H1 (cell line): Measurements from ENCODE around the gene EPYC.

Source experiments
- BCL11A ChIP-seq, 2 experiments: IDR thresholded peaks; one replicate each; pipeline ENCODE4 v1.6.1; 2011; ENCODE audit warnings: low read depth in 2 of 2, low read length in 2 of 2, mild to moderate bottlenecking in 2 of 2
- CTCF ChIP-seq, 3 experiments: IDR thresholded peaks; 1 replicate in 2 of 3; 2 replicates in 1 of 3; pipeline versions ENCODE4 v1.5.1 to v1.6.1; 2011; ENCODE audit warnings: low read length in 3 of 3, mild to moderate bottlenecking in 3 of 3, inconsistent platforms in 2 of 3, low read depth in 1 of 3, moderate library complexity in 1 of 3; ENCODE audit not compliant: insufficient read depth in 1 of 3; ENCODE audit errors: control extremely low read depth in 1 of 3
- EP300 ChIP-seq, 2 experiments: IDR thresholded peaks; 1 replicate in 1 of 2; 2 replicates in 1 of 2; pipeline ENCODE4 v1.6.1; 2011 to 2012; ENCODE audit warnings: low read depth in 2 of 2, low read length in 2 of 2, mild to moderate bottlenecking in 2 of 2, borderline replicate concordance in 1 of 2, inconsistent platforms in 1 of 2, moderate library complexity in 1 of 2
- EZH2 ChIP-seq: fragments of 200-600 bp; sonication (generic); IDR thresholded peaks from 2 replicates; pipeline ENCODE4 v1.7.1; 2012; ENCODE audit warnings: low read depth, mild to moderate bottlenecking, moderate library complexity, low read length, inconsistent platforms; ENCODE audit not compliant: severe bottlenecking
- KDM4A ChIP-seq: IDR thresholded peaks from one replicate; pipeline ENCODE4 v1.7.1; 2012; ENCODE audit warnings: low read depth, mild to moderate bottlenecking, moderate library complexity, low read length, inconsistent platforms; ENCODE audit not compliant: severe bottlenecking
- POLR2AphosphoS5 ChIP-seq: IDR thresholded peaks from 2 replicates; pipeline ENCODE4 v1.6.1; 2011; ENCODE audit warnings: low read depth, low read length
- RAD21 ChIP-seq, 2 experiments: IDR thresholded peaks in 1 of 2; conservative IDR thresholded peaks in 1 of 2; 2 replicates each; pipeline ENCODE4 v1.6.1; 2011; ENCODE audit warnings: low read depth in 2 of 2, low read length in 2 of 2, improper control_type of control experiment in 1 of 2, inconsistent platforms in 1 of 2, mild to moderate bottlenecking in 1 of 2, moderate library complexity in 1 of 2
- SIN3A ChIP-seq, 2 experiments: IDR thresholded peaks in 1 of 2; conservative IDR thresholded peaks in 1 of 2; 2 replicates each; pipeline ENCODE4 v1.6.1; 2011 to 2012; ENCODE audit warnings: low read length in 2 of 2, improper control_type of control experiment in 1 of 2, low read depth in 1 of 2, mild to moderate bottlenecking in 1 of 2
- TAF1 ChIP-seq: IDR thresholded peaks from 2 replicates; pipeline ENCODE4 v1.6.1; 2011; ENCODE audit warnings: mild to moderate bottlenecking, low read depth, low read length
- TCF12 ChIP-seq: IDR thresholded peaks from 2 replicates; pipeline ENCODE4 v1.6.1; 2011; ENCODE audit warnings: low read depth, mild to moderate bottlenecking, low read length
- TF ChIP-seq, protein P1 (sequence below): IDR thresholded peaks from 2 replicates; pipeline ENCODE4 v1.6.1; 2012; ENCODE audit warnings: low read length, inconsistent platforms
- TF ChIP-seq, protein P2 (sequence below): IDR thresholded peaks from 2 replicates; pipeline ENCODE4 v1.6.1; 2011; ENCODE audit warnings: low read length, improper control_type of control experiment
- TF ChIP-seq, protein P3 (sequence below): IDR thresholded peaks from 2 replicates; pipeline ENCODE4 v1.6.1; 2012; ENCODE audit warnings: inconsistent platforms

GRCh38 chr12:91017043-91017442, 12.3 kb upstream of the EPYC start:
- TF ChIP-seq EZH2 (no peak), POLR2AphosphoS5 (no peak), TAF1 (no peak), TCF12 (no peak), RAD21 (IDR thresholded peaks at IDR 0.05 in 1 of 2, conservative IDR thresholded peaks at IDR 0.05 in 1 of 2; ENCODE audit: low read depth in 2 of 2, low read length in 2 of 2) (no peak), SIN3A (conservative IDR thresholded peaks at IDR 0.05 in 1 of 2, IDR thresholded peaks at IDR 0.05 in 1 of 2; ENCODE audit: low read depth in 1 of 2, low read length in 2 of 2) (no peak), CTCF (IDR thresholded peaks at IDR 0.05; ENCODE audit: control extremely low read depth in 1 of 3, insufficient read depth in 1 of 3, low read depth in 1 of 3, low read length in 3 of 3) (no peak), KDM4A (no peak), EP300 (IDR thresholded peaks at IDR 0.05; ENCODE audit: borderline replicate concordance in 1 of 2, low read depth in 2 of 2, low read length in 2 of 2) (no peak), BCL11A (IDR thresholded peaks at IDR 0.05; ENCODE audit: low read depth in 2 of 2, low read length in 2 of 2) (no peak)
- TF ChIP-seq, protein P1, sequence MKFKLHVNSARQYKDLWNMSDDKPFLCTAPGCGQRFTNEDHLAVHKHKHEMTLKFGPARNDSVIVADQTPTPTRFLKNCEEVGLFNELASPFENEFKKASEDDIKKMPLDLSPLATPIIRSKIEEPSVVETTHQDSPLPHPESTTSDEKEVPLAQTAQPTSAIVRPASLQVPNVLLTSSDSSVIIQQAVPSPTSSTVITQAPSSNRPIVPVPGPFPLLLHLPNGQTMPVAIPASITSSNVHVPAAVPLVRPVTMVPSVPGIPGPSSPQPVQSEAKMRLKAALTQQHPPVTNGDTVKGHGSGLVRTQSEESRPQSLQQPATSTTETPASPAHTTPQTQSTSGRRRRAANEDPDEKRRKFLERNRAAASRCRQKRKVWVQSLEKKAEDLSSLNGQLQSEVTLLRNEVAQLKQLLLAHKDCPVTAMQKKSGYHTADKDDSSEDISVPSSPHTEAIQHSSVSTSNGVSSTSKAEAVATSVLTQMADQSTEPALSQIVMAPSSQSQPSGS, result no peak
- TF ChIP-seq, protein P2, sequence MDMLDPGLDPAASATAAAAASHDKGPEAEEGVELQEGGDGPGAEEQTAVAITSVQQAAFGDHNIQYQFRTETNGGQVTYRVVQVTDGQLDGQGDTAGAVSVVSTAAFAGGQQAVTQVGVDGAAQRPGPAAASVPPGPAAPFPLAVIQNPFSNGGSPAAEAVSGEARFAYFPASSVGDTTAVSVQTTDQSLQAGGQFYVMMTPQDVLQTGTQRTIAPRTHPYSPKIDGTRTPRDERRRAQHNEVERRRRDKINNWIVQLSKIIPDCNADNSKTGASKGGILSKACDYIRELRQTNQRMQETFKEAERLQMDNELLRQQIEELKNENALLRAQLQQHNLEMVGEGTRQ, result no peak
- TF ChIP-seq, protein P3, sequence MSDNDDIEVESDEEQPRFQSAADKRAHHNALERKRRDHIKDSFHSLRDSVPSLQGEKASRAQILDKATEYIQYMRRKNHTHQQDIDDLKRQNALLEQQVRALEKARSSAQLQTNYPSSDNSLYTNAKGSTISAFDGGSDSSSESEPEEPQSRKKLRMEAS, result no peak
